Suprapubic skin (tissue), 3 donors: ENCODE results near the gene SCAMP5.

Experiments used
- CTCF ChIP-seq, 2 donors: fragments of 200-600 bp in 1 of 2; fragments of 450-650 bp in 1 of 2; sonication (generic) in 1 of 2; IDR thresholded peaks; one replicate each; pipeline ENCODE4 v1.5.1; 2016 to 2019; ENCODE audit warnings: antibody characterized with exemption in 2 of 2, mild to moderate bottlenecking in 1 of 2, moderate library complexity in 1 of 2
- POLR2A ChIP-seq, 2 donors: fragments of 450-650 bp; IDR thresholded peaks; one replicate each; pipeline ENCODE4 v1.6.1; 2017; ENCODE audit warnings: antibody characterized with exemption in 2 of 2, mild to moderate bottlenecking in 2 of 2, moderate library complexity in 2 of 2

- TF ChIP-seq CTCF (IDR thresholded peaks at IDR 0.05) (no peak), POLR2A (IDR thresholded peaks at IDR 0.05) (no peak)
These were observed 50.1 kb downstream of the SCAMP5 start for GRCh38 chr15:75045332-75046015.
